Lower leg skin (tissue), 4 donors: ENCODE measurements around the gene FAM72A. TPM values are rescaled to one million over a fixed set of nuclear protein-coding genes. Genes with fewer than 3 reads are reported as not detected.

Experiments used
- DNase-seq, 2 donors: peaks; one replicate each; pipeline ENCODE4 v3.0.0-alpha.2; 2019; ENCODE audit warnings: low spot score in 2 of 2
- H3K4me3 ChIP-seq: fragments of 200-600 bp; sonication (generic); 2 replicates; pipeline ENCODE4 v1.5.1; 2017; ENCODE audit warnings: mild to moderate bottlenecking, low read depth; ENCODE audit not compliant: poor library complexity, severe bottlenecking
- POLR2A ChIP-seq, 2 donors: fragments of 450-650 bp; IDR thresholded peaks; one replicate each; pipeline ENCODE4 v1.6.1; 2016 to 2017; ENCODE audit warnings: antibody characterized with exemption in 2 of 2, mild to moderate bottlenecking in 1 of 2, moderate library complexity in 1 of 2
- WGBS, 2 donors: methylation state at CpG; one replicate each; pipeline ENCODE4 v1.1.5; 2018; 5-methylcytosine and 5-hydroxymethylcytosine counted together
- intact Hi-C: fragments of 100-400 bp; cut with DNase I; formaldehyde crosslinking; loops from one replicate; pipeline ENCODE4 v1.15.0; 2023; ENCODE audit warnings: low total_unique reads
- total RNA-seq, 4 donors: library from RNA; depleted of rRNA; stranded (reverse); fragments of >200 nt; gene quantifications; one replicate each; pipeline ENCODE4 v1.1.0, GENCODE V29; 2016
- TF ChIP-seq, protein P1 (sequence below), 3 donors: fragments of 450-650 bp; IDR thresholded peaks; one replicate each; pipeline ENCODE4 v1.5.1; 2016; ENCODE audit warnings: antibody characterized with exemption in 3 of 3, mild to moderate bottlenecking in 3 of 3, moderate library complexity in 2 of 3

FAM72A gene
- total RNA-seq, 4 donors from 2014 or later = 1.8 to 9.7 (median 4.9) TPM

DNA sequence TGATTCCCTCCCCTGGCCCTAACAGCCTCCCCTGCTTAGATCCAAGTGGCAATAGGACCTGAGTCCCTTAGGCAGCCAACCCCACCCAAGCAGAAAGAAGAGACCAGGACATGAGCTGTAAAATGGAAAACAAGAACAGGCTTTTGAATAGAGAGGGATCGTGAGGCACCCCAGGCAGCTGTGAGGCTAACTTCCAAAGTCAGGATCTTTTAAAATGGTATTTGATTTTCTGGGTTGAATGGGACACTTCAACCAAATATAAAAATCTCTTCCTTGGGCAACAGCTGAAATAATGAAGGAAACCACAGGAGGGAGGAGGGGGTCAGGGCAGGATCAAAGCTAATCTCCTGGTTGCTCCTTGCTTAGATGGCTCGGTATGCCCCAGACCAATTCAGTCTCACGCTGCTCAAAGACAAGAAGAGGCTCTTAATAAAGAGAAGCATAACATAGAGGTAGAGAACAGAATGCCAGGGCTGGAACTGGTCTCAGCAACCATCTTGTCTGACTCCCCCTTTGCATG is 56.8 kb downstream of the FAM72A start:
- no peak for DNase-seq
- intact Hi-C loops = no loop called here
- no peak for TF ChIP-seq POLR2A (IDR thresholded peaks at IDR 0.05)
- TF ChIP-seq, protein P1, sequence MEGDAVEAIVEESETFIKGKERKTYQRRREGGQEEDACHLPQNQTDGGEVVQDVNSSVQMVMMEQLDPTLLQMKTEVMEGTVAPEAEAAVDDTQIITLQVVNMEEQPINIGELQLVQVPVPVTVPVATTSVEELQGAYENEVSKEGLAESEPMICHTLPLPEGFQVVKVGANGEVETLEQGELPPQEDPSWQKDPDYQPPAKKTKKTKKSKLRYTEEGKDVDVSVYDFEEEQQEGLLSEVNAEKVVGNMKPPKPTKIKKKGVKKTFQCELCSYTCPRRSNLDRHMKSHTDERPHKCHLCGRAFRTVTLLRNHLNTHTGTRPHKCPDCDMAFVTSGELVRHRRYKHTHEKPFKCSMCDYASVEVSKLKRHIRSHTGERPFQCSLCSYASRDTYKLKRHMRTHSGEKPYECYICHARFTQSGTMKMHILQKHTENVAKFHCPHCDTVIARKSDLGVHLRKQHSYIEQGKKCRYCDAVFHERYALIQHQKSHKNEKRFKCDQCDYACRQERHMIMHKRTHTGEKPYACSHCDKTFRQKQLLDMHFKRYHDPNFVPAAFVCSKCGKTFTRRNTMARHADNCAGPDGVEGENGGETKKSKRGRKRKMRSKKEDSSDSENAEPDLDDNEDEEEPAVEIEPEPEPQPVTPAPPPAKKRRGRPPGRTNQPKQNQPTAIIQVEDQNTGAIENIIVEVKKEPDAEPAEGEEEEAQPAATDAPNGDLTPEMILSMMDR (IDR thresholded peaks at IDR 0.05) = no peak
- no peak overlapping the region for H3K4me3 ChIP-seq
- WGBS, 2 donors = 53 to 55% methylated on average over 3 of the region's 3 CpGs

DNA sequence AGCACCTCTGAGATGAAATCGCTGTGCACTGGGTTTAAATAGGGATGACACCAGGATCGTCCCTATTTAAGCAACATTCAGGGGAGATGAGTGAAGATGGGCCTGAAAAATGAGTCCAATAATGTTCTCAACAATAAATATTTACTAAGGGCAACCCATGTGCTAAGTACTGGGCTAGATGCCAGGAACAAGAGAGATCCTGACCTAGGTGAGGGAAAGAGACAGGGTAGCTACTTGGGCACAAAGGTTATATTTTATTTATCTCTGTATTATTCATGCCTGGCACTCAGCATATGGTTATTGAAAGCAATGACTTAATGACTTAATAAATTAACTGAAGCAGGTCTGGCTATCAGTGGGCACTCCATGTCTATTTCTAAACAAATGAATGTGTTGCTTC is 58.0 kb downstream of the FAM72A start:
- DNase-seq = no peak
- H3K4me3 ChIP-seq = no peak overlapping the region
- WGBS, 2 donors = 81 to 82% methylated on average over 2 of the region's 2 CpGs
- TF ChIP-seq, protein P1 (IDR thresholded peaks at IDR 0.05) = no peak
- TF ChIP-seq POLR2A (IDR thresholded peaks at IDR 0.05) = no peak
- intact Hi-C loops = no loop called here

DNA sequence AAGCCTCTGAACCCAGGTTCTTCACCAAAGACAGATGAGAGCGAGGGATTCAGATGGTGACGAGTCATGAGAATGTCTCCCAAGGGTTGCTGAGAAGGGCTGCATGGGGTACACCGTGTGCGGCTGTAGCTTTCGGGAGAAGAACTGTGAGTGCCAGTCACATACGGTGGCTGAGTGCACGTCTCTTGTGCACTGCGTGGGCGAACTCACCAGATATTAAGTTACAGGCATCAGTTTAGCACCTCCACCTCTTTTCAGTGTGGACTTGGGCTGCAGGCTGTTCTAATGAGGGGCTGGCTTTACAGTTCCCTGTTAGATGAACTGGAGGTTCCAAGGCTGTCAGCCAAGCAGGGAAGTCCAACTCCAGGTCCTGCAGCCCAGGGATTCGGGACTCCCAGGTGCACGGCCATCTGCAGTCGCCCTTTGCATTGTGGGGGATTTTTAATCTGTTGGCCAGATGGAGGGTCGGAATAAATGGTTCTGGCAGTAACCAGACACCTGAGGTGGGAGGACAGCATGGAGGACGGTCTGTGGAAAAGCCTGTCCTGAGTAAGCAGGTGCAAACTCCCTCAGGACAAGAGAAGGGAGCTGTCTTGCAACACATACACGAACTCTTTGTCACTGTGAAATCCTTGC is 59.0 kb downstream of the FAM72A start:
- intact Hi-C loops = no loop called here
- DNase-seq = no peak
- 80 to 82% methylated on average over 15 of the region's 15 CpGs for WGBS, 2 donors
- no peak for TF ChIP-seq POLR2A (IDR thresholded peaks at IDR 0.05)
- TF ChIP-seq, protein P1 (IDR thresholded peaks at IDR 0.05) = no peak
- no peak overlapping the region for H3K4me3 ChIP-seq

DNA sequence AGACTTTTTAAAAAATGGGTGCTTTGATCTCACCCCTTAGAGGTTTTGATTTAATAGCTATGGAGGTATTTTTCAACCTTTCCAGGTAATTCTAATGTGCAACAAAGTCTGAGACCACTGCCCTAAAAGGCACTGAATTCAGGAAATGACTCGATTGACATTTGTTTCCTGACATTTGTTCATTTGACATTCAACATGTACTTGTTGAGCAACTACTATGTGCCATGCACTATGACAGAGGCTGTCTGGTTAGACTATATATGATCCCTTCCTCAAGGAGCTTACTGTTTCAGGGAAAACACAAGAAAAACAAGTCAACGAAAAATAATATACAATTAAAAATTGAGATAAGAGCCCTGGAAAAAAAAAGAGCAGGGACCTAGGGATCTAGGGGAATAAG is 59.9 kb downstream of the FAM72A start:
- no peak overlapping the region for H3K4me3 ChIP-seq
- WGBS, 2 donors = 78 to 83% methylated on average over 2 of the region's 2 CpGs
- no peak for DNase-seq
- no peak for TF ChIP-seq POLR2A (IDR thresholded peaks at IDR 0.05)
- TF ChIP-seq, protein P1 (IDR thresholded peaks at IDR 0.05) = no peak
- intact Hi-C loops = no loop called here

DNA sequence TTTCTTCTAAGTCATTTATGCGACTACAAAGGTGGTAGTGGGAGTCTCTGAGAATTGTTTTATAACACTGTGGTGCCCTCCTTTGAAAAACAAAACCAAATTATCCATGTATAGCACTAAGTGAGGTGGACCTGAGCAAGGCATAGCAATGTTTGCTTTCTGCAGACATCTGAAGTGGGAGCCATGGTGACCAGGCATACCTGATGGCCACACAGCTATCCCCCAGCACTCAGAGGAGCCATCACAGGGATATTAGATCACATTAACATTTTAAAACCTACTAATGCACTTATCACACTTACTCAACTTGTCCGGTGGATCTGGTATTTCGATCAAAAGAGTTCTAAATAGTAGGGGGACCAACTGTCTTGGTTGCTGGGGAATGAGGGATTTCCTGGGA is 60.6 kb downstream of the FAM72A start:
- DNase-seq = no peak
- WGBS, 2 donors = 84 to 91% methylated on average over 3 of the region's 3 CpGs
- no peak overlapping the region for H3K4me3 ChIP-seq
- no peak for TF ChIP-seq POLR2A (IDR thresholded peaks at IDR 0.05)
- TF ChIP-seq, protein P1 (IDR thresholded peaks at IDR 0.05) = no peak
- intact Hi-C loops = no loop called here

DNA sequence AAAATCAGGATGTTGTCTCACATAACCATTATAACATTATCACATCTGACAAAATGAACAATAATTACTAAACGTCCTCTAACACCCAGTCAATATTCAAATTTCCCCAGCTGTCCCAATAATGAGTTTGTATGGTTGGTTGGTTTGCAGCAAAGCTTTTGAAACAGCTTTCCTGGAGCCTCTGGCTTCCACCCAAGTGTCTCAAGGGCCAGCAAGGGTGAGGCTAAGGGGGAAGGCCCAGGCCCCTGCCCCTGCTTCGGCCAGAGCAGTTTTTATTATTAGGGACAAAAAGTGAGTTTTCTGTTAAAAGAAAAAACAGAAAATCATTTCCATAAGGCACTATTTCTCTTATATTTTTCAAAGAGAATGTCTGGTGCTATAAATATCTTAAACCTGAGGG is 66.4 kb downstream of the FAM72A start:
- intact Hi-C loops = no loop called here
- H3K4me3 ChIP-seq = no peak overlapping the region
- 55 to 58% methylated on average over 2 of the region's 2 CpGs for WGBS, 2 donors
- DNase-seq = no peak
- TF ChIP-seq, protein P1 (IDR thresholded peaks at IDR 0.05) = no peak
- TF ChIP-seq POLR2A (IDR thresholded peaks at IDR 0.05) = no peak
